K562 treated with DMSO at 1 percent for 48 hours (cell line): Measurements from ENCODE around the gene UMOD. TPM values are rescaled to one million over a fixed set of nuclear protein-coding genes. Genes with fewer than 3 reads are reported as not detected.

Experiments used
- total RNA-seq: library from RNA; unstranded; fragments of 300-600 nt; gene quantifications from 2 replicates; pipeline ENCODE4 v1.2.3, GENCODE V29; 2022; ENCODE audit warnings: low replicate concordance; ENCODE audit errors: extremely low read depth

The UMOD gene
- total RNA-seq, result not detected in 2 replicates

DNA sequence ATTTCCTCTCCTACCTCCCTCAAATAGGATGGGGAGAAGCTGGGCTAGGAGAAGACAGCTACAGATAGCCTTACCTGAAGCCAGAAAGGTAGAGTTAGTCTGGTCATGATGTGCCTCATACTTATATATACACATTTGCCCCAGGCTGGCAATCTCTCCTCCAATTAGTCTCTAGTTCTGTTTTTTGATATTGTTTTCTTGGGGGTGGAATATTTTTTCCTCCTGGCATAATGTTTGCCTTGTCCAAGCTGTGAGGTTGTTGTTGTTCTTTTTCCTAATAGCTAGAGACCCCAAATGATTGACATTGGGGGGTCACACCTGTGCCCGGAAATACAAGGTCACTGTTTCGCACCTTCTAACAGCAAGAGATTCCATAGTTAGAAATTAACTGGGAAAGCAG lies at the start of gene UMOD:
UMOD (minus strand) TSS at position 101 of the 400 bp plus-strand sequence. CDS start 1,978 bp downstream, outside the sequence.

DNA sequence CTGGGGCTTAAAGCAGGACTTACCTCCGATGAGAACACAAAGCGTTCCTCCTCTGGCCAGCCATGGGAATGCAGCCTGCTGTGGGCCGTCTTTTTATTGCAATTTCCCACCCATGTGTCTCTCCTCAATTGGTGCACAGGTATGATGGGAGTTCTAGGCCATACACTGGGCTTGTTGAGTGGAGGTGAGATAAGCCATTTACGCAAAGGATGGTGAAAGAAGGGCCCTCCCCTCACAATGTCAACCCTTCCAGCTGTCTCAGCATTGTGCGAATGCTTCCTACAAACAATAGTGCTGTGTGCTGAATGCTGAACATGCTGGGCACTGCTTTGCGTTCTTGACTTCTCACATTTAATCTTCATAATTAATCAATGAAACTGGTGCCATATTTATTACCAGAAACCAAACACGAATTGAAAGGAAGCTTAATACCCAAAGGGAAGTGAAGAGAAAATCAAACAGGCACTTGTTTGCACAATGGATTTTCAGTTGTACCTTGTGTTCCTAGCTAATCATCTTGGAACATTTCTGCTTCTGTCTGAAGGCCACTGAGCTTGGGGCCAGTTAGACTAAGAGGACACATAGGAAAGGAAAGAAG lies 25.0 kb downstream of the UMOD start, which contains the start of gene GP2:
GP2 (minus strand) TSS at position 70 of the 598 bp plus-strand sequence. CDS start 1,082 bp downstream, outside the sequence.

Other genes with a start within 250 kb of the UMOD start
- not detected in 2 replicates for gene GP2, start 25.2 kb downstream of the UMOD start, total RNA-seq
- not detected in 2 replicates for gene PDILT, start 52.0 kb upstream of the UMOD start, total RNA-seq
- gene ACSM5, start 56.8 kb upstream of the UMOD start, total RNA-seq, result not detected in 2 replicates
- not detected in 2 replicates for gene ACSM2A, start 98.8 kb upstream of the UMOD start, total RNA-seq
- not detected in 2 replicates for gene ACSM2B, start 223.7 kb upstream of the UMOD start, total RNA-seq